Activated CD4-positive, alpha-beta T cell treated with anti-CD3 and anti-CD28 coated beads, Interleukin-2, amount 50 U/mL, for 1 hour (primary cell): ENCODE results near the gene PPP1R12B.
"Not testable (repeated sequence)": the region's sequence is repeated elsewhere in the genome, so short reads cannot be mapped to it uniquely, and the experiment has no call there.

Source experiments
- DNase-seq: peaks from one replicate; pipeline ENCODE4 v3.0.0-alpha.2; 2020

PPP1R12B gene

GRCh38 chr1:202638701-202639305, 290.3 kb downstream of the PPP1R12B start:
- DNase-seq = not testable (repeated sequence)

GRCh38 chr1:202639500-202639899, 291.0 kb downstream of the PPP1R12B start:
- DNase-seq = no peak

- DNase-seq = no peak
Observed at GRCh38 chr1:202642212-202642611, 293.7 kb downstream of the PPP1R12B start.
